WTC11 (cell line): ENCODE measurements around the gene RGS1. TPM values are rescaled to one million over a fixed set of nuclear protein-coding genes. Genes with fewer than 3 reads are reported as not detected.

Experiments
- ATAC-seq: fragments of 200-7000 bp; cut with Tn5 transposase; 2 replicates; pipeline ENCODE4 v1.10.0; 2021; ENCODE audit warnings: mild to moderate bottlenecking, moderate library complexity
- CTCF ChIA-PET: fragments of 300-600 bp; sonication (Branson Sonifier 250); formaldehyde crosslinking; loops from one replicate; lab custom pipeline; 2021; ENCODE audit warnings: antibody characterized with exemption; lab: Charles Lee
- POLR2A ChIA-PET: fragments of 350-600 bp; sonication (Branson Sonifier 250); formaldehyde crosslinking; loops from one replicate; lab custom pipeline; 2021; ENCODE audit warnings: antibody characterized with exemption; lab: Charles Lee
- DNase-seq: peaks from one replicate; pipeline ENCODE4 v3.0.0; 2021; ENCODE audit warnings: low spot score
- H3K27ac Mint-ChIP-seq: 2 replicates; pipeline ENCODE4 v1.8.0; 2021; ENCODE audit warnings: mixed read lengths
- H3K27me3 Mint-ChIP-seq: 2 replicates; pipeline ENCODE4 v1.8.0; 2021; ENCODE audit warnings: low read depth, mild to moderate bottlenecking, moderate library complexity, mixed read lengths
- H3K36me3 Mint-ChIP-seq: 2 replicates; pipeline ENCODE4 v1.8.0; 2021; ENCODE audit warnings: mixed read lengths
- H3K4me1 Mint-ChIP-seq: 2 replicates; pipeline ENCODE4 v1.8.0; 2022; ENCODE audit warnings: mixed read lengths
- H3K4me3 Mint-ChIP-seq: 2 replicates; pipeline ENCODE4 v1.8.0; 2021; ENCODE audit warnings: mild to moderate bottlenecking, moderate library complexity, mixed read lengths
- H3K9me3 Mint-ChIP-seq: 2 replicates; pipeline ENCODE4 v1.8.0; 2021; ENCODE audit warnings: mixed read lengths
- AFF4 ChIP-seq: sonication (generic); formaldehyde crosslinking; IDR thresholded peaks from 2 replicates; pipeline ENCODE4 v1.8.1; 2023; ENCODE audit warnings: mild to moderate bottlenecking, missing genetic modification reagents, borderline replicate concordance
- ATF2 ChIP-seq: sonication (generic); formaldehyde crosslinking; IDR thresholded peaks from 2 replicates; pipeline ENCODE4 v1.8.1; 2022; ENCODE audit warnings: low read depth, missing genetic modification reagents, borderline replicate concordance
- ATF3 ChIP-seq: sonication (generic); formaldehyde crosslinking; conservative IDR thresholded peaks from 2 replicates; pipeline ENCODE4 v1.8.1; 2022; ENCODE audit warnings: mild to moderate bottlenecking, missing genetic modification reagents
- ATF6 ChIP-seq: sonication (generic); formaldehyde crosslinking; IDR thresholded peaks from 2 replicates; pipeline ENCODE4 v1.8.1; 2023; ENCODE audit warnings: mild to moderate bottlenecking, missing genetic modification reagents
- CTCF ChIP-seq: fragments of 200-600 bp; IDR thresholded peaks from 2 replicates; pipeline ENCODE4 v1.8.0; 2022; ENCODE audit warnings: antibody characterized with exemption
- ESRRA ChIP-seq: sonication (generic); formaldehyde crosslinking; IDR thresholded peaks from 2 replicates; pipeline ENCODE4 v1.8.1; 2022; ENCODE audit warnings: mild to moderate bottlenecking, missing genetic modification reagents, borderline replicate concordance
- ETV6 ChIP-seq: sonication (generic); formaldehyde crosslinking; IDR thresholded peaks from 2 replicates; pipeline ENCODE4 v1.8.1; 2022; ENCODE audit warnings: mild to moderate bottlenecking, missing genetic modification reagents
- HMGA2 ChIP-seq: fragments of 250-450 bp; sonication (Bioruptor Pico); IDR thresholded peaks from 2 replicates; pipeline ENCODE4 v1.4.0; 2021; ENCODE audit warnings: mild to moderate bottlenecking, moderate library complexity
- JAZF1 ChIP-seq: fragments of 250-450 bp; sonication (Bioruptor Pico); IDR thresholded peaks from 2 replicates; pipeline ENCODE4 v1.9.0; 2021; ENCODE audit warnings: moderate library complexity, mild to moderate bottlenecking, inconsistent platforms
- JUN ChIP-seq: sonication (generic); formaldehyde crosslinking; IDR thresholded peaks from 2 replicates; pipeline ENCODE4 v1.8.0; 2023; ENCODE audit warnings: mild to moderate bottlenecking, missing genetic modification reagents
- KAT7 ChIP-seq: sonication (generic); formaldehyde crosslinking; IDR thresholded peaks from 2 replicates; pipeline ENCODE4 v1.8.1; 2023; ENCODE audit warnings: missing genetic modification reagents, mild to moderate bottlenecking, borderline replicate concordance
- MYBL2 ChIP-seq: sonication (generic); formaldehyde crosslinking; IDR thresholded peaks from 2 replicates; pipeline ENCODE4 v1.8.1; 2023; ENCODE audit warnings: mild to moderate bottlenecking, moderate library complexity, missing genetic modification reagents
- NFATC4 ChIP-seq: fragments of 250-450 bp; sonication (Bioruptor Pico); IDR thresholded peaks from 2 replicates; pipeline ENCODE4 v1.9.0; 2021; ENCODE audit warnings: mild to moderate bottlenecking
- NR3C1 ChIP-seq: sonication (generic); formaldehyde crosslinking; conservative IDR thresholded peaks from 2 replicates; pipeline ENCODE4 v1.8.1; 2023; ENCODE audit warnings: low read depth, mild to moderate bottlenecking, missing genetic modification reagents
- PRRX2 ChIP-seq: fragments of 250-450 bp; sonication (Bioruptor Pico); IDR thresholded peaks from 2 replicates; pipeline ENCODE4 v1.8.0; 2021; ENCODE audit warnings: mild to moderate bottlenecking
- RORB ChIP-seq: fragments of 250-450 bp; sonication (Bioruptor Pico); IDR thresholded peaks from 2 replicates; pipeline ENCODE4 v1.9.0; 2021; ENCODE audit warnings: mild to moderate bottlenecking
- SMAD4 ChIP-seq: sonication (generic); formaldehyde crosslinking; IDR thresholded peaks from 2 replicates; pipeline ENCODE4 v1.8.0; 2022; ENCODE audit warnings: mild to moderate bottlenecking, missing genetic modification reagents
- TP53 ChIP-seq: sonication (generic); formaldehyde crosslinking; IDR thresholded peaks from 2 replicates; pipeline ENCODE4 v1.8.1; 2023; ENCODE audit warnings: mild to moderate bottlenecking, missing genetic modification reagents
- ZBTB43 ChIP-seq: sonication (generic); formaldehyde crosslinking; IDR thresholded peaks from 2 replicates; pipeline ENCODE4 v1.8.1; 2023; ENCODE audit warnings: mild to moderate bottlenecking, missing genetic modification reagents
- ZNF671 ChIP-seq: fragments of 250-450 bp; sonication (Bioruptor Pico); IDR thresholded peaks from 2 replicates; pipeline ENCODE4 v1.8.0; 2021; ENCODE audit warnings: mild to moderate bottlenecking
- total RNA-seq: library from RNA; stranded (reverse); gene quantifications from 3 replicates; pipeline ENCODE4 v1.2.3, GENCODE V29; 2021
- TF ChIP-seq, protein P1 (sequence below): fragments of 250-450 bp; sonication (Bioruptor Pico); IDR thresholded peaks from 2 replicates; pipeline ENCODE4 v2.1.2; 2022; ENCODE audit warnings: mild to moderate bottlenecking, moderate library complexity

RGS1 gene
- total RNA-seq, 1 experiment from 2014 or later, result 0.22 TPM

DNA sequence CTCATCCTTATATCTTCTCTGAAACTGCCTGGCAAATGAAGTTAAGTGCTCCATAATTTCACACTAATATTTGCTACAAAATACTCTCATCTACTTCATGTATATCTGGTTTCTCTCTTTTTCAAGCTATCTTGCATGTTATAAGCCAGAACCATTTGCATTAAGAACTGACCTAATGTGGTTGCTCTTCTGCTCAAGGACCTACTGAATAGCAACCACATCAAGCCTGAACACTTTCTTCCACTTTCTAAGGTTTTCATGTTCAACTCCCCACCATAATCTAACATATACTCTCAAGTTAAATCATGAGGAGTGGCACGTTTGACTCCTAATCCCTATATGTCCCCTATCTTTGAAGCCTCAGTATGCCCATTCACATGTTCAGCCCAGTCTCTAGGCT, 27.2 kb downstream of the RGS1 start:
- Mint-ChIP-seq H3K36me3 (no peaks in the 10 kb centered on the region), H3K4me3 (no peak overlapping the region), H3K27me3 (no peaks in the 10 kb centered on the region), H3K9me3 (no peaks in the 10 kb centered on the region), H3K27ac (no peak overlapping the region), H3K4me1 (no peaks in the 10 kb centered on the region)
- ATAC-seq (no peak), DNase-seq (no peak)
- no peak for TF ChIP-seq PRRX2 (CRISPR knock-in tag)
- TF ChIP-seq TP53 (CRISPR knock-in tag), result no peak
- no peak for TF ChIP-seq KAT7 (CRISPR knock-in tag)
- TF ChIP-seq MYBL2 (CRISPR knock-in tag), result no peak
- no peak for TF ChIP-seq ZNF671
- no peak for TF ChIP-seq ATF2
- TF ChIP-seq ZBTB43 (CRISPR knock-in tag), result no peak
- no peak for TF ChIP-seq NR3C1 (CRISPR knock-in tag)
- no peak for TF ChIP-seq RORB (CRISPR knock-in tag)
- no peak for TF ChIP-seq JAZF1 (CRISPR knock-in tag)
- TF ChIP-seq HMGA2, result no peak
- no peak for TF ChIP-seq SMAD4 (CRISPR knock-in tag)
- TF ChIP-seq ETV6 (CRISPR knock-in tag), result no peak
- ChIA-PET CTCF (no interaction called here), POLR2A (no interaction called here)

DNA sequence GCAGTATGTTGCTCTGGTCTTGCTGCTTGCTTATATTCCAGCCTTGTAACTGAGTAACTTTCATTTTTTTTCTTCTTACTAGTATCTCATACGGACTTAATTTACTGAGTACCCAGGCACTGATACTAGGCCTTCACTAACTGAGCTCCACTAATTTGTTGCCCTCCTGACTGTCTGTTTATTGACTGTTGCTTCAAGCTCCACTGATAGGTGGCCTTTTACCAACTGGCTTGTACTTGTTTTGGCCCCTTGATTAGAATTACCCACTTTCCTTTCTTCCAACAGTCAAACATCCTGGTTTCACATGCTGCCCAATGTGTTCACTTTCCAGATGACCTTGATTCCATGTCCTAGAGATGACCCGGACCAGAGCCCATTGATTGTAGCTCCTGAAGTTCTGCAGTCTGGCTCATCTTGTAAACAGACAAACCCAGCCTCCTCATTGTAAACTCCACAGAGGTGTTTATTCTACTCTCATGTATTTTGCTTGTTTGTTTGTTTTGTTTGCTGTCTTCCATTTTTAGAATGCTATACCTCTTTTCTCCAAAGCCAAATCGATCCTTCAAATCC, 27.7 kb downstream of the RGS1 start:
- Mint-ChIP-seq H3K9me3 (no peaks in the 10 kb centered on the region), H3K36me3 (no peaks in the 10 kb centered on the region), H3K4me1 (no peaks in the 10 kb centered on the region), H3K4me3 (no peak overlapping the region), H3K27ac (no peak overlapping the region), H3K27me3 (no peaks in the 10 kb centered on the region)
- CTCF ChIA-PET, result no interaction called here
- DNase-seq (no peak), ATAC-seq (no peak)
- POLR2A ChIA-PET, result no interaction called here
- no peak for TF ChIP-seq PRRX2 (CRISPR knock-in tag)
- no peak for TF ChIP-seq KAT7 (CRISPR knock-in tag)
- TF ChIP-seq, protein P1, sequence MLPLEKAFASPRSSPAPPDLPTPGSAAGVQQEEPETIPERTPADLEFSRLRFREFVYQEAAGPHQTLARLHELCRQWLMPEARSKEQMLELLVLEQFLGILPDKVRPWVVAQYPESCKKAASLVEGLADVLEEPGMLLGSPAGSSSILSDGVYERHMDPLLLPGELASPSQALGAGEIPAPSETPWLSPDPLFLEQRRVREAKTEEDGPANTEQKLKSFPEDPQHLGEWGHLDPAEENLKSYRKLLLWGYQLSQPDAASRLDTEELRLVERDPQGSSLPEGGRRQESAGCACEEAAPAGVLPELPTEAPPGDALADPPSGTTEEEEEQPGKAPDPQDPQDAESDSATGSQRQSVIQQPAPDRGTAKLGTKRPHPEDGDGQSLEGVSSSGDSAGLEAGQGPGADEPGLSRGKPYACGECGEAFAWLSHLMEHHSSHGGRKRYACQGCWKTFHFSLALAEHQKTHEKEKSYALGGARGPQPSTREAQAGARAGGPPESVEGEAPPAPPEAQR (CRISPR knock-in tag), result no peak
- no peak for TF ChIP-seq JUN
- no peak for TF ChIP-seq ZNF671
- TF ChIP-seq AFF4 (CRISPR knock-in tag), result no peak
- no peak for TF ChIP-seq ZBTB43 (CRISPR knock-in tag)
- no peak for TF ChIP-seq ATF6 (CRISPR knock-in tag)
- no peak for TF ChIP-seq HMGA2
- no peak for TF ChIP-seq CTCF
- TF ChIP-seq ATF3 (CRISPR knock-in tag), result no peak
- TF ChIP-seq ESRRA (CRISPR knock-in tag), result no peak
- no peak for TF ChIP-seq NFATC4 (CRISPR knock-in tag)
